ENCODE measurements around the gene SLC22A23.

Gene SLC22A23

DNA sequence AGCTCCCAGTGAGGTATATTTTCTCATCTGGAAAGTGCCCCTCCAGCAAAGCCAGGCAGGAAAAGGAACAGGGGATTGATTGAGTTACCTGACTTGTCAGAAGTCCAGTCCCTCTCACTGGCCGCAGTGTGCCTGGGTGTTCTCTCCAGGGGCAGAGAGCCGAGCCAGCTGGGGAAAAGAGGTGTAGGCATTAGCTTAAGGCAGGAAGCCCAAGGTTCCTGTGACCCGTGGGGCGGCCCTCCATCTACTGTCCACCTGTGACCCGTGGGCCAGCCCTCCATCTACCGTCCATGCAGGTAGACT is 195.4 kb downstream of the SLC22A23 start:
- H3K4ac ChIP-seq (ENCODE audit: low read depth in 1 of 2, low read length in 2 of 2), result no peak overlapping the region

DNA sequence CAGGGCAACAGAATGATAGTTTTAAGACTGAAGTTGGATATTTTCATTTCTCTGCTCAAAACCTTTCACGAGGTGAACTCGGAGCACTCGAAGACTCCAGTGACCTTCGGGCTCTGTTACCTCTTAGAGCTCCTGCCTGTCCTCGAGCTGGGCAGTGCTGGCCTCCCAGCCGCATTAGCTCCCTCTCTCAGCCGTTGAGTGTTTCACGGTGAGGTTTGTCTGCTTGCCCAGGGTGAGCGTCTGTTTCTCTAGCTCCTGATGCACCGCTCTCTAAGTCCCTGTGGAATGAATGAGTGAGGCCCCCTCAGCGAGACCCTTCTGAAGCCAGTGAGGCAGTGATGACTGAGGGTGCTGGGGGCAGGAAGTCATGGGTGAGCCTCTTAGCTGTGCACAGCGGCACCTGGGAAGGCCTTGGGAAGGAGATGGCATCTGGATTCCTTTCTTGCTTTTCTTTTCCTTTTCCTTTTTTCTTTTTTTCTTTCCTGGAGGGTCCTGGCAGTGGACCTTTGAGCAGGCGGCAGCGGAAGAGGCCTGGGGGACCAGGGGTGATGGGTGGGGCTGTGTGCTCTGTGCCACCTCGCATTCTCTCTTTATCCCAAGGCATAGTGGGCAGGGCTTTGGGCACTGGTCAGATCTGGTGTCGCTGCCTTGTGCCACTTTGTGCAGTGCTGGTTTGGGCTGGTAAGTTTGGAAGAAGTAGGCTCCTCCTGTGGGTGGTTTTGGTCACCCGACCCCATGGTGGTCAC is 195.9 kb downstream of the SLC22A23 start:
- no peak overlapping the region for H2AFZ ChIP-seq (ENCODE audit: low read depth, low read length)
- peaks cover 7 to 10% of the 10 kb centered on the region in 2 experiments for H3K27me3 ChIP-seq (ENCODE audit: control insufficient read depth in 1 of 2, insufficient read depth in 1 of 2, low read length in 2 of 2)
- H3K9ac ChIP-seq (ENCODE audit: low read length), result peak overlapping the region; percentile 54
- peak overlapping the region in 1 of 2 experiments; percentile 31 for H2BK12ac ChIP-seq (ENCODE audit: low read length in 2 of 2)
- no peak overlapping the region for H2BK15ac ChIP-seq (ENCODE audit: low read depth, poor library complexity, severe bottlenecking)
- H2AK5ac ChIP-seq (ENCODE audit: low read length, severe bottlenecking), result no peak overlapping the region
- H3K79me1 ChIP-seq (replicated peaks; ENCODE audit: low read length, poor library complexity, severe bottlenecking), result peaks cover 38% of the 10 kb centered on the region
- WGBS, result 82% methylated on average over 14 of the region's 17 CpGs
- H2BK120ac ChIP-seq (ENCODE audit: low read depth, low read length), result no peak overlapping the region
- H3K36me3 ChIP-seq (ENCODE audit: control insufficient read depth in 1 of 2, insufficient read depth in 2 of 2, low read depth in 1 of 2, low read length in 2 of 2), result peaks cover 19 to 30% of the 10 kb centered on the region in 2 experiments
- H3K27ac ChIP-seq (ENCODE audit: low read length, poor library complexity, severe bottlenecking), result no peak overlapping the region
- peaks cover 22% of the 10 kb centered on the region for H3K4me1 ChIP-seq (ENCODE audit: control insufficient read depth, insufficient read depth, low read depth, low read length)
- H3K4me3 ChIP-seq (ENCODE audit: insufficient read depth in 1 of 2, low read depth in 1 of 2, low read length in 2 of 2), result peak overlapping the region in 1 of 2 experiments; percentile 47
- H3K18ac ChIP-seq (ENCODE audit: low read depth in 1 of 2, low read length in 2 of 2), result no peak overlapping the region
- H3K23ac ChIP-seq (ENCODE audit: low read length in 2 of 2), result no peak overlapping the region
- H3K4ac ChIP-seq (ENCODE audit: low read depth in 1 of 2, low read length in 2 of 2), result no peak overlapping the region
- H2BK5ac ChIP-seq (ENCODE audit: low read depth, low read length, poor library complexity, severe bottlenecking), result no peak overlapping the region
- H4K91ac ChIP-seq (ENCODE audit: low read length), result no peak overlapping the region
- H3K14ac ChIP-seq (ENCODE audit: low read length in 2 of 2), result no peak overlapping the region
- no peak overlapping the region for H4K8ac ChIP-seq (ENCODE audit: low read length)
- no peaks in the 10 kb centered on the region for H3K9me3 ChIP-seq (ENCODE audit: control insufficient read depth, low read length)
- H3K4me2 ChIP-seq (ENCODE audit: low read length, poor library complexity, severe bottlenecking), result no peak overlapping the region
- no peak for DNase-seq

More for the DNA sequence above, 195.4 kb downstream of the SLC22A23 start:
- no peak for DNase-seq
- Histone ChIP-seq H2AK5ac (ENCODE audit: low read length, severe bottlenecking) (no peak overlapping the region), H3K4me3 (ENCODE audit: insufficient read depth in 1 of 2, low read depth in 1 of 2, low read length in 2 of 2) (no peak overlapping the region), H3K14ac (ENCODE audit: low read length in 2 of 2) (no peak overlapping the region), H3K27ac (ENCODE audit: low read length, poor library complexity, severe bottlenecking) (no peak overlapping the region), H3K27me3 (ENCODE audit: control insufficient read depth in 1 of 2, insufficient read depth in 1 of 2, low read length in 2 of 2) (peaks cover 4 to 8% of the 10 kb centered on the region in 2 experiments), H3K18ac (ENCODE audit: low read depth in 1 of 2, low read length in 2 of 2) (no peak overlapping the region), H2BK5ac (ENCODE audit: low read depth, low read length, poor library complexity, severe bottlenecking) (no peak overlapping the region), H3K79me1 (replicated peaks; ENCODE audit: low read length, poor library complexity, severe bottlenecking) (peaks cover 43% of the 10 kb centered on the region), H4K8ac (ENCODE audit: low read length) (no peak overlapping the region), H3K36me3 (ENCODE audit: control insufficient read depth in 1 of 2, insufficient read depth in 2 of 2, low read depth in 1 of 2, low read length in 2 of 2) (peaks cover 24 to 34% of the 10 kb centered on the region in 2 experiments), H2BK12ac (ENCODE audit: low read length in 2 of 2) (no peak overlapping the region), H3K4me2 (ENCODE audit: low read length, poor library complexity, severe bottlenecking) (no peak overlapping the region), H2BK15ac (ENCODE audit: low read depth, poor library complexity, severe bottlenecking) (no peak overlapping the region), H2BK120ac (ENCODE audit: low read depth, low read length) (no peak overlapping the region), H4K91ac (ENCODE audit: low read length) (no peak overlapping the region), H2AFZ (ENCODE audit: low read depth, low read length) (no peak overlapping the region), H3K9me3 (ENCODE audit: control insufficient read depth, low read length) (no peaks in the 10 kb centered on the region), H3K23ac (ENCODE audit: low read length in 2 of 2) (no peak overlapping the region), H3K4me1 (ENCODE audit: control insufficient read depth, insufficient read depth, low read depth, low read length) (peaks cover 22% of the 10 kb centered on the region), H3K9ac (ENCODE audit: low read length) (no peak overlapping the region)
- 63% methylated on average over 6 of the region's 6 CpGs for WGBS

GRCh38 chr6:3260296-3260695 is 196.6 kb downstream of the SLC22A23 start:
- no peak for DNase-seq
- peaks cover 19 to 26% of the 10 kb centered on the region in 2 experiments for H3K36me3 ChIP-seq (ENCODE audit: control insufficient read depth in 1 of 2, insufficient read depth in 2 of 2, low read depth in 1 of 2, low read length in 2 of 2)
- H3K4ac ChIP-seq (ENCODE audit: low read depth in 1 of 2, low read length in 2 of 2), result no peak overlapping the region
- H3K9me3 ChIP-seq (ENCODE audit: control insufficient read depth, low read length), result no peaks in the 10 kb centered on the region
- H2BK15ac ChIP-seq (ENCODE audit: low read depth, poor library complexity, severe bottlenecking), result no peak overlapping the region
- peak overlapping the region; percentile 54 for H3K9ac ChIP-seq (ENCODE audit: low read length)
- H3K4me2 ChIP-seq (ENCODE audit: low read length, poor library complexity, severe bottlenecking), result no peak overlapping the region
- H4K8ac ChIP-seq (ENCODE audit: low read length), result no peak overlapping the region
- no peak overlapping the region for H3K23ac ChIP-seq (ENCODE audit: low read length in 2 of 2)
- no peak overlapping the region for H2AK5ac ChIP-seq (ENCODE audit: low read length, severe bottlenecking)
- H3K27me3 ChIP-seq (ENCODE audit: control insufficient read depth in 1 of 2, insufficient read depth in 1 of 2, low read length in 2 of 2), result peaks cover 7 to 15% of the 10 kb centered on the region in 2 experiments
- H4K91ac ChIP-seq (ENCODE audit: low read length), result no peak overlapping the region
- 86% methylated on average over 14 of the region's 14 CpGs for WGBS
- no peak overlapping the region for H3K18ac ChIP-seq (ENCODE audit: low read depth in 1 of 2, low read length in 2 of 2)
- H3K27ac ChIP-seq (ENCODE audit: low read length, poor library complexity, severe bottlenecking), result no peak overlapping the region
- H2AFZ ChIP-seq (ENCODE audit: low read depth, low read length), result no peak overlapping the region
- H2BK5ac ChIP-seq (ENCODE audit: low read depth, low read length, poor library complexity, severe bottlenecking), result no peak overlapping the region
- H3K4me1 ChIP-seq (ENCODE audit: control insufficient read depth, insufficient read depth, low read depth, low read length), result peaks cover 22% of the 10 kb centered on the region
- H2BK12ac ChIP-seq (ENCODE audit: low read length in 2 of 2), result no peak overlapping the region
- H3K4me3 ChIP-seq (ENCODE audit: insufficient read depth in 1 of 2, low read depth in 1 of 2, low read length in 2 of 2), result peak overlapping the region in 1 of 2 experiments; percentile 47
- peaks cover 34% of the 10 kb centered on the region for H3K79me1 ChIP-seq (replicated peaks; ENCODE audit: low read length, poor library complexity, severe bottlenecking)
- no peak overlapping the region for H3K14ac ChIP-seq (ENCODE audit: low read length in 2 of 2)
- H2BK120ac ChIP-seq (ENCODE audit: low read depth, low read length), result no peak overlapping the region

DNA sequence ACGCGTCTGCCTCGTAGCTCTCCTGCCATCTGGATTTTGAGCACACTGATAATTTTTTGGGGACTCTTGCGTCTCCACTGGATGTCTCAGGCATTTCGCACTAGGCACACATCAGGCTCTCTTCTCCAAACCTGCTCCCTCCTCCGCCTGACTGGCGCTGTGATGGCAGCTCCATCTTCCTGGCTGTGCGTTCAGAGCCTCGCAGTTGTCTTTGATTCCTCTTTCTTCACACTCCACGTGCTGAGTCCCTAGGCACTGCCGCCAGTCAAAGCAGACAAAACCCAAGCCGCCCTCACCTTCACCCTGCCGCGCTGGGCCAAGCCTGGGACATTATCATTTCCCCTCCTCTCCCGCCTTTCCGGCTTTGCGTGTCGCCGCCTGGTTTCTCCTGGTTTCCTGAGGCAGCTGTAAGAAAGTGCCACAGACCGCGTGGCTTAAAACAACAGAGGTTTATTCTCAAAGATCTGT is 197.3 kb downstream of the SLC22A23 start:
- no peak overlapping the region for H2BK5ac ChIP-seq (ENCODE audit: low read depth, low read length, poor library complexity, severe bottlenecking)
- H3K36me3 ChIP-seq (ENCODE audit: control insufficient read depth in 1 of 2, insufficient read depth in 2 of 2, low read depth in 1 of 2, low read length in 2 of 2), result peaks cover 14 to 24% of the 10 kb centered on the region in 2 experiments
- peak overlapping the region; percentile 85 to 93 for H3K4me3 ChIP-seq (ENCODE audit: insufficient read depth in 1 of 2, low read depth in 1 of 2, low read length in 2 of 2)
- no peak overlapping the region for H3K27ac ChIP-seq (ENCODE audit: low read length, poor library complexity, severe bottlenecking)
- peaks cover 7 to 15% of the 10 kb centered on the region in 2 experiments for H3K27me3 ChIP-seq (ENCODE audit: control insufficient read depth in 1 of 2, insufficient read depth in 1 of 2, low read length in 2 of 2)
- peak overlapping the region; percentile 4 for H2BK120ac ChIP-seq (ENCODE audit: low read depth, low read length)
- H2BK15ac ChIP-seq (ENCODE audit: low read depth, poor library complexity, severe bottlenecking), result no peak overlapping the region
- peak overlapping the region; percentile 19 for H4K8ac ChIP-seq (ENCODE audit: low read length)
- no peaks in the 10 kb centered on the region for H3K9me3 ChIP-seq (ENCODE audit: control insufficient read depth, low read length)
- H3K18ac ChIP-seq (ENCODE audit: low read depth in 1 of 2, low read length in 2 of 2), result peak overlapping the region; percentile 28 to 80
- peak overlapping the region; percentile 56 for H2AFZ ChIP-seq (ENCODE audit: low read depth, low read length)
- H3K79me1 ChIP-seq (replicated peaks; ENCODE audit: low read length, poor library complexity, severe bottlenecking), result peaks cover 29% of the 10 kb centered on the region
- no peak overlapping the region for H2BK12ac ChIP-seq (ENCODE audit: low read length in 2 of 2)
- H3K4me1 ChIP-seq (ENCODE audit: control insufficient read depth, insufficient read depth, low read depth, low read length), result peaks cover 22% of the 10 kb centered on the region
- H4K91ac ChIP-seq (ENCODE audit: low read length), result peak overlapping the region; percentile 18
- DNase-seq, result peak; percentile 52
- H2AK5ac ChIP-seq (ENCODE audit: low read length, severe bottlenecking), result no peak overlapping the region
- peak overlapping the region; percentile 87 for H3K9ac ChIP-seq (ENCODE audit: low read length)
- peak overlapping the region; percentile 86 for H3K4me2 ChIP-seq (ENCODE audit: low read length, poor library complexity, severe bottlenecking)
- no peak overlapping the region for H3K23ac ChIP-seq (ENCODE audit: low read length in 2 of 2)
- H3K14ac ChIP-seq (ENCODE audit: low read length in 2 of 2), result peak overlapping the region in 1 of 2 experiments; percentile 24
- under 1% methylated on average over 21 of the region's 21 CpGs for WGBS
- H3K4ac ChIP-seq (ENCODE audit: low read depth in 1 of 2, low read length in 2 of 2), result peak overlapping the region; percentile 8 to 10

All from mesenchymal stem cell (in vitro differentiated cells and primary cell).